HepG2 (cell line): Measurements from ENCODE around the gene ERMARD. TPM values are rescaled to one million over a fixed set of nuclear protein-coding genes. Genes with fewer than 3 reads are reported as not detected.

Source experiments
- ATAC-seq: fragments of 200-7000 bp; cut with Tn5 transposase; 3 replicates; pipeline ENCODE4 v1.9.1; 2020; ENCODE audit warnings: mild to moderate bottlenecking, moderate library complexity
- BruUV-seq: library from RNA; stranded (reverse); fragments of 400-500 nt; replicated peaks from 2 replicates; lab custom pipeline; 2021; lab: Mats Ljungman, UMichigan
- CTCF ChIA-PET: fragments of 300-600 bp; formaldehyde crosslinking; extraction: SDS; loops from one replicate; lab custom pipeline; 2021; ENCODE audit warnings: low total read pairs, inconsistent platforms, low intra/inter-chr PET ratio; lab: Yijun Ruan, JAX
- POLR2A ChIA-PET: fragments of 350-600 bp; sonication (Branson Sonifier 250); formaldehyde crosslinking; loops from one replicate; lab custom pipeline; 2020; ENCODE audit warnings: antibody characterized with exemption, inconsistent platforms; lab: Yijun Ruan, JAX
- DNase-seq: peaks from one replicate; pipeline ENCODE4 v3.0.0-alpha.2; 2015; ENCODE audit warnings: low spot score
- FAIRE-seq: peaks from 3 replicates; lab custom pipeline; 2011; peaks lifted over from hg19 to GRCh38; lab: Jason Lieb, UNC
- H2AFZ ChIP-seq: one replicate; pipeline ENCODE4 v1.6.1; 2011; ENCODE audit warnings: low read length, inconsistent platforms
- H3K27ac ChIP-seq: fragments of 300-600 bp; 3 replicates; pipeline ENCODE4 v1.8.0; 2011; ENCODE audit warnings: mixed run types, mild to moderate bottlenecking, mixed read lengths, low read length, inconsistent platforms; ENCODE audit not compliant: insufficient read depth; ENCODE audit errors: extremely low read length
- H3K27me3 ChIP-seq, 2 experiments: fragments of 200-600 bp in 1 of 2; 2 replicates in 1 of 2; 3 replicates in 1 of 2; pipeline versions ENCODE4 v1.6.0 to v1.8.0; 2011; ENCODE audit warnings: low read length in 2 of 2, mild to moderate bottlenecking in 2 of 2, moderate library complexity in 2 of 2, inconsistent platforms in 1 of 2; ENCODE audit not compliant: insufficient read depth in 2 of 2, control insufficient read depth in 1 of 2
- H3K36me3 ChIP-seq, 2 experiments: fragments of 200-600 bp in 1 of 2; replicated peaks in 1 of 2; 2 replicates in 1 of 2; 3 replicates in 1 of 2; pipeline versions ENCODE4 v1.5.1 to v1.8.0; 2011; ENCODE audit warnings: low read length in 2 of 2, inconsistent platforms in 1 of 2; ENCODE audit not compliant: insufficient read depth in 2 of 2, control insufficient read depth in 1 of 2
- H3K4me1 ChIP-seq: 2 replicates; pipeline ENCODE4 v1.5.1; 2012; ENCODE audit warnings: low read length, inconsistent platforms; ENCODE audit not compliant: insufficient read depth
- H3K4me2 ChIP-seq: 2 replicates; pipeline ENCODE4 v1.6.0; 2011; ENCODE audit warnings: low read depth, low read length, inconsistent platforms
- H3K4me3 ChIP-seq, 3 experiments: fragments of 200-600 bp in 1 of 3; sonication (generic), shearing (Covaris generic) in 1 of 3; replicated peaks in 1 of 3; 2 replicates each; pipeline ENCODE4 v1.5.1; 2011 to 2016; ENCODE audit warnings: low read length in 3 of 3, inconsistent platforms in 2 of 3, low read depth in 2 of 3, mild to moderate bottlenecking in 2 of 3, control low read depth in 1 of 3, mixed read lengths in 1 of 3; ENCODE audit not compliant: insufficient read depth in 1 of 3
- H3K79me2 ChIP-seq: one replicate; pipeline ENCODE4 v1.6.1; 2011; ENCODE audit warnings: low read length, inconsistent platforms; ENCODE audit not compliant: insufficient read depth
- H3K9ac ChIP-seq: 2 replicates; pipeline ENCODE4 v1.6.0; 2011; ENCODE audit warnings: mild to moderate bottlenecking, low read depth, low read length, inconsistent platforms; ENCODE audit not compliant: insufficient read depth
- H3K9me3 ChIP-seq: 2 replicates; pipeline ENCODE4 v1.5.1; 2012; ENCODE audit warnings: mild to moderate bottlenecking, low read length
- H4K20me1 ChIP-seq: 2 replicates; pipeline ENCODE4 v1.6.0; 2011; ENCODE audit warnings: inconsistent platforms, mild to moderate bottlenecking, low read length, moderate library complexity; ENCODE audit not compliant: insufficient read depth
- ATF2 ChIP-seq: sonication (generic); formaldehyde crosslinking; IDR thresholded peaks from 2 replicates; pipeline ENCODE4 v1.4.0; 2020; ENCODE audit warnings: missing genetic modification reagents
- ATF3 ChIP-seq: sonication (generic); formaldehyde crosslinking; IDR thresholded peaks from 2 replicates; pipeline ENCODE4 v1.4.0; 2020; ENCODE audit warnings: missing genetic modification reagents
- CTCF ChIP-seq: sonication (generic); formaldehyde crosslinking; IDR thresholded peaks from 2 replicates; pipeline ENCODE4 v1.5.0; 2020; ENCODE audit warnings: mild to moderate bottlenecking, missing genetic modification reagents, moderate library complexity
- MBD4 ChIP-seq: IDR thresholded peaks from 2 replicates; pipeline ENCODE4 v1.6.1; 2012; ENCODE audit warnings: low read length, inconsistent platforms, borderline replicate concordance
- MZF1 ChIP-seq: sonication (generic); formaldehyde crosslinking; IDR thresholded peaks from 2 replicates; pipeline ENCODE4 v1.8.1; 2023; ENCODE audit warnings: mild to moderate bottlenecking, missing genetic modification reagents, borderline replicate concordance
- PHB2 ChIP-seq: fragments of 450-650 bp; IDR thresholded peaks from 2 replicates; pipeline ENCODE4 v1.6.1; 2018; ENCODE audit not compliant: partially characterized antibody
- PRDM4 ChIP-seq: sonication (generic); formaldehyde crosslinking; IDR thresholded peaks from 2 replicates; pipeline ENCODE4 v1.9.0; 2021; ENCODE audit warnings: missing genetic modification reagents, borderline replicate concordance
- RBM22 ChIP-seq: fragments of 200-400 bp; formaldehyde crosslinking; optimal IDR thresholded peaks from 2 replicates; pipeline ENCODE3; 2017; ENCODE audit warnings: mild to moderate bottlenecking, low read length, moderate library complexity
- TFE3 ChIP-seq: IDR thresholded peaks from 2 replicates; pipeline ENCODE4 v1.6.1; 2016
- U2AF1 ChIP-seq: fragments of 200-400 bp; formaldehyde crosslinking; optimal IDR thresholded peaks from 2 replicates; pipeline ENCODE3; 2017; ENCODE audit warnings: mild to moderate bottlenecking, low read depth, low read length
- ZBTB42 ChIP-seq: sonication (generic); formaldehyde crosslinking; IDR thresholded peaks from 2 replicates; pipeline ENCODE4 v1.5.0; 2020; ENCODE audit warnings: mild to moderate bottlenecking, missing genetic modification reagents
- ZNF543 ChIP-seq: sonication (generic); formaldehyde crosslinking; IDR thresholded peaks from 2 replicates; pipeline ENCODE4 v1.4.0; 2020; ENCODE audit warnings: mild to moderate bottlenecking, missing genetic modification reagents
- ZNF556 ChIP-seq: sonication (generic); formaldehyde crosslinking; IDR thresholded peaks from 2 replicates; pipeline ENCODE4 v1.4.0; 2020; ENCODE audit warnings: mild to moderate bottlenecking, missing genetic modification reagents, borderline replicate concordance
- WGBS: methylation state at CpG from one replicate; pipeline ENCODE4 v1.1.6; 2017; ENCODE audit warnings: low lambda C conversion rate; 5-methylcytosine and 5-hydroxymethylcytosine counted together
- in situ Hi-C: cut with HindIII; loops from 2 replicates; pipeline ENCODE4 v1.10.0; 2017; ENCODE audit warnings: low pct_unique_long_range_greater_than_20kb; ENCODE audit not compliant: extremely low pct_ligation_motif_present
- intact Hi-C: fragments of 100-400 bp; cut with micrococcal nuclease; formaldehyde crosslinking; loops from one replicate; pipeline ENCODE4 v1.10.0; 2022; ENCODE audit not compliant: unreplicated experiment
- polyA plus RNA-seq, 8 experiments: library from polyadenylated mRNA; depleted of rRNA in 3 of 8; stranded (reverse) in 7 of 8; unstranded in 1 of 8; fragments of >200 nt; fragmentation: Illumina TruSeq in 4 of 8; extraction: Trizol in 4 of 8; gene quantifications; 2 replicates each; pipeline versions ENCODE4 v1.2.1 to v1.2.3, GENCODE V29; 2011 to 2016; ENCODE audit warnings: low read depth in 4 of 8, missing spikeins in 1 of 8, mixed read lengths in 1 of 8; ENCODE audit not compliant: insufficient read depth in 1 of 8
- total RNA-seq, 5 experiments: library from RNA; depleted of rRNA; stranded (reverse); fragments of >200 nt; fragmentation: Illumina TruSeq; extraction: Trizol; gene quantifications; 2 replicates each; pipeline ENCODE4 v1.2.3, GENCODE V29; 2016; ENCODE audit warnings: low read depth in 1 of 5

The ERMARD gene
- total and polyA plus RNA-seq, 2 of the 13 experiments (the other 11 are each of a cell fraction or from before 2014, with no cell fraction given) = 8.8 to 10.7 TPM

- no peak for TF ChIP-seq CTCF (CRISPR knock-in tag)
Measured at GRCh38 chr6:169828176-169828575, 76.8 kb downstream of the ERMARD start (continued).

GRCh38 chr6:169829786-169830185, 78.4 kb downstream of the ERMARD start:
- Histone ChIP-seq H3K36me3 (no peaks in the 10 kb centered on the region), H3K79me2 (no peaks in the 10 kb centered on the region), H3K4me3 (no peak overlapping the region), H3K4me1 (peaks cover 19% of the 10 kb centered on the region), H3K27ac (no peak overlapping the region), H3K4me2 (no peak overlapping the region), H4K20me1 (no peaks in the 10 kb centered on the region), H3K27me3 (peaks cover 0 to 22% of the 10 kb centered on the region in 2 experiments; a peak in 4 of 5 replicates), H3K9me3 (no peaks in the 10 kb centered on the region), H2AFZ (no peak overlapping the region), H3K9ac (no peak overlapping the region)
- ChIA-PET CTCF (no interaction called here), POLR2A (no interaction called here)
- in situ Hi-C loops (loop anchor here (5.0 kb wide), 1 partner anchor 703 kb away; no protein-coding TSS in a partner anchor), intact Hi-C loops (no loop called here)
- BruUV-seq = no TSS peak
- ATAC-seq (no peak), FAIRE-seq (no peak), DNase-seq (no peak)
- 36% methylated on average over 4 of the region's 4 CpGs for WGBS
- TF ChIP-seq PHB2 (no peak), ZNF543 (CRISPR knock-in tag) (no peak), ZNF556 (CRISPR knock-in tag) (no peak), PRDM4 (CRISPR knock-in tag) (no peak), ATF3 (no peak), TFE3 (CRISPR knock-in tag) (no peak), MBD4 (no peak), ZBTB42 (CRISPR knock-in tag) (no peak), RBM22 (no peak), ATF2 (no peak), MZF1 (CRISPR knock-in tag) (no peak), U2AF1 (no peak)
